Stimulated activated CD8-positive, alpha-beta memory T cell treated with anti-CD3 and anti-CD28 coated beads, Interleukin-15, amount 100 ng/mL, for 24 hours (primary cell): ENCODE data around the gene MYPN.

Experiments used
- DNase-seq: peaks from one replicate; pipeline ENCODE4 v3.0.0-alpha.2; 2020; ENCODE audit warnings: low read depth

MYPN gene

GRCh38 chr10:68090586-68090985, 18.7 kb upstream of the MYPN start:
- DNase-seq, result no peak

GRCh38 chr10:68092512-68092911, 16.8 kb upstream of the MYPN start:
- DNase-seq, result no peak

GRCh38 chr10:68095153-68095552, 14.1 kb upstream of the MYPN start:
- DNase-seq, result no peak

GRCh38 chr10:68096913-68097516, 12.3 kb upstream of the MYPN start:
- DNase-seq, result no peak

- no peak for DNase-seq
Measured at GRCh38 chr10:68099736-68100135, 9.6 kb upstream of the MYPN start.

GRCh38 chr10:68101066-68101465, 8.2 kb upstream of the MYPN start:
- DNase-seq, result no peak

- no peak for DNase-seq
Measured at GRCh38 chr10:68103261-68103878, 5.9 kb upstream of the MYPN start.

- no peak for DNase-seq
Measured at GRCh38 chr10:68103901-68104300, 5.4 kb upstream of the MYPN start.

- DNase-seq, result no peak
Measured at GRCh38 chr10:68105820-68106219, 3.5 kb upstream of the MYPN start.

- DNase-seq, result no peak
Measured at GRCh38 chr10:68106656-68107055, 2.6 kb upstream of the MYPN start.

- no peak for DNase-seq
Measured at GRCh38 chr10:68107651-68108050, 1.6 kb upstream of the MYPN start.

GRCh38 chr10:68108051-68108450, 1.2 kb upstream of the MYPN start:
- DNase-seq, result no peak

GRCh38 chr10:68108653-68109052, 635 bp upstream of the MYPN start:
- DNase-seq, result no peak

GRCh38 chr10:68110027-68110426, 739 bp downstream of the MYPN start:
- DNase-seq, result no peak

GRCh38 chr10:68111584-68111983, 2.3 kb downstream of the MYPN start:
- no peak for DNase-seq

GRCh38 chr10:68112837-68113236, 3.5 kb downstream of the MYPN start:
- DNase-seq, result no peak

GRCh38 chr10:68118657-68119056, 9.4 kb downstream of the MYPN start:
- DNase-seq, result no peak

GRCh38 chr10:68121020-68121743, 11.9 kb downstream of the MYPN start:
- no peak for DNase-seq

GRCh38 chr10:68121852-68122251, 12.6 kb downstream of the MYPN start:
- no peak for DNase-seq

- DNase-seq, result no peak
Measured at GRCh38 chr10:68124718-68125117, 15.4 kb downstream of the MYPN start.

- no peak for DNase-seq
Measured at GRCh38 chr10:68125772-68126171, 16.5 kb downstream of the MYPN start.

- DNase-seq, result no peak
Measured at GRCh38 chr10:68128015-68128414, 18.7 kb downstream of the MYPN start.

GRCh38 chr10:68132391-68132790, 23.1 kb downstream of the MYPN start:
- no peak for DNase-seq

- no peak for DNase-seq
Measured at GRCh38 chr10:68133523-68133922, 24.2 kb downstream of the MYPN start.
